ENCODE results near the gene IER5L.
"Not testable (repeated sequence)": the region's sequence is repeated elsewhere in the genome, so short reads cannot be mapped to it uniquely, and the experiment has no call there.

Gene IER5L

DNA sequence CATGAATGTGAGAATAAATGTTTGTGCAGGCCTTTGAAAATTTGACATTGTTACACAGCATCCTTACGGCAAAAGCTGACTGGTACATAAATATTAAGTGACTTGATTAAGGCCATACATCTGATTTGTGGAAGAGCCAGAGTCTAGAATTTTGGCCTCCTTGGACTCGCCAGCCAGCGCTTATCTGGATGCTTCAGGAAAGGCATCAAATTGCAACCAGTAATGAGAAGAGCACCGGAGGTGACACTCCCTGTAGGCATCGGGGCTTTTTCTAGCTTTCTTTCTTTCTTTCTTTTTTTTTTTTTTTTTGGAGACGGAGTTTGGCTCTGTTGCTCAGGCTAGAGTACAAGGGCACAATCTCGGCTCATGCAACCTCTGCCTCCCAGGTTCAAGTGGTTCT, 13.2 kb upstream of the IER5L start:
- Histone ChIP-seq H3K27me3 (no peaks in the 10 kb centered on the region), H3K9ac (no peak overlapping the region), H3K9me3 (replicated peaks in 1 of 11) (peaks cover 14 to 28% (median 21%) of the 10 kb centered on the region in 11 experiments), H4K20me1 (no peaks in the 10 kb centered on the region), H3K4me3 (no peak overlapping the region), H3K4me2 (no peak overlapping the region), H3K27ac (no peak overlapping the region), H3K4me1 (peaks cover 0 to 2% (median 0%) of the 10 kb centered on the region in 10 experiments; a peak in 5 of 20 replicates), H3K36me3 (no peaks in the 10 kb centered on the region)
- TF ChIP-seq Cebpa-rat (IDR thresholded peaks at IDR 0.05), result no peak

DNA sequence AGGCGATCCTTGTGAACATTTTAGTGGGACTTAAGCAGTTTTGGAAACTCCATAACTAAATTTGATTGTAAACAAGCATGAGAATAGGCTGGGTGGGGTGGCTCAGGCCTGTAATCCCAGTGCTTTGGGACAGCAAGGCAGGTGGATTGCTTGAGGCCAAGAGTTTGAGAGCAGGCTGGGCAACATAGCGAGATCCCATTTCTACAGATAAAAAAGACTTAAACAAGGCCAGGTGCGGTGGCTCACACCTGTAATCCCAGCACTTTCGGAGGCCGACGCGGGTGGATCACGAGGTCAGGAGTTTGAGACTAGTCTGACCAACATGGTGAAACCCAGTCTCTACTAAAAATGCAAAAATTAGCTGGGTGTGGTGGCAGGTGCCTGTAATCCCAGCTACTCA, 11.9 kb upstream of the IER5L start:
- H3K4me2 ChIP-seq, H3K27ac ChIP-seq, H3K27me3 ChIP-seq, H4K20me1 ChIP-seq, H3K4me3 ChIP-seq, H3K9ac ChIP-seq, H3K36me3 ChIP-seq: not testable (repeated sequence)
- Histone ChIP-seq H3K9me3 (replicated peaks in 1 of 11) (peaks cover 13 to 28% (median 18%) of the 10 kb centered on the region in 11 experiments), H3K4me1 (peaks cover 0 to 10% (median 0%) of the 10 kb centered on the region in 10 experiments; a peak in 6 of 20 replicates)

DNA sequence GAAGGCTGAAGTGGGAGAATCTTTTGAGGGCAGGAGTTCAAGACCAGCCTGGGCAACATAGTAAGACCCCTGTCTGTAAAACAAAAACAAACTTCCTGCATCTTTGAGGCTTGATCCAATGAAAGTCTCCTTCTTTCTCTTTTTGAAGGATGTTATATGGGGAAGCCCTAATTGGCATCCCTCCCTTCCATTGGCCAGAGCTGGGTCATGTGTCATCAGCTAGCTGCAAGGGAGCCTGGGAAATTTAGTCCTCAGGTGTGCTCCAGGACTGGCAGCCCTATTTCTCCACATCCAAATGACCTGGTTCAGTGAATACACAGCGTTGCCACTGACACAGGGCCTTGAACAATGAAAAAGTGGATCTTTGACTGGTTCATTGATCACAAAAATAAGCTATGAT, 9.0 kb upstream of the IER5L start:
- Histone ChIP-seq H4K20me1 (no peaks in the 10 kb centered on the region), H3K9ac (no peak overlapping the region), H3K4me2 (no peak overlapping the region), H3K27me3 (no peaks in the 10 kb centered on the region), H3K9me3 (replicated peaks in 1 of 11) (peaks cover 7 to 18% (median 9%) of the 10 kb centered on the region in 11 experiments; a peak in 20 of 22 replicates), H3K4me3 (no peak overlapping the region), H3K36me3 (no peaks in the 10 kb centered on the region), H3K4me1 (peaks cover 0 to 26% (median 7%) of the 10 kb centered on the region in 10 experiments; a peak in 12 of 20 replicates), H3K27ac (no peak overlapping the region)
- TF ChIP-seq Cebpa-rat (IDR thresholded peaks at IDR 0.05), result no peak

DNA sequence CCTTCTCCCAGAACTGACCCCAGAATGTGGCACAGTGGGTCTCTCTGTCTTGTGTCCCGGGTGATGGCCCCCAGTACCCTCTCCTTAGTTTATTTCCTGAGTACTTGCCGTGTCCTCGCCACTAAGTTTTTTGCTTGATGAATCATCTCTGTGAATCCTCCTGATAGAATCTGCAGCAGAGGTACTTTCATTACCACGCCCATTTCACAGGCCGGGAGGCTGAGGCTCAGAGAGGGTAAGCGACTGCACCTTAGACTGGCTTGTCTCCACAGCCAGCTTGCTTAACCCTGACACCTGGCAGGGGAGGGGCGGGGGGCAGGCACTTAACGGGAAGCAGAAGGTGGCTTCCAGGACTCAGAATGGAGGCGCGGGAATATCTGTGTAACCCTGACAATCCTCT, 7.9 kb upstream of the IER5L start:
- Histone ChIP-seq H3K27me3 (no peaks in the 10 kb centered on the region), H3K9me3 (replicated peaks in 1 of 11) (peaks cover 0 to 11% (median 7%) of the 10 kb centered on the region in 11 experiments; a peak in 17 of 22 replicates), H3K27ac (no peak overlapping the region), H3K36me3 (no peaks in the 10 kb centered on the region), H3K4me3 (no peak overlapping the region), H3K4me1 (peaks cover 0 to 26% (median 7%) of the 10 kb centered on the region in 10 experiments; a peak in 12 of 20 replicates), H3K9ac (no peak overlapping the region), H3K4me2 (peak overlapping the region in 3 of 11 experiments; percentile 1 to 28 (median 26); a peak in 4 of 22 replicates), H4K20me1 (no peaks in the 10 kb centered on the region)
- TF ChIP-seq Cebpa-rat (IDR thresholded peaks at IDR 0.05), result no peak

DNA sequence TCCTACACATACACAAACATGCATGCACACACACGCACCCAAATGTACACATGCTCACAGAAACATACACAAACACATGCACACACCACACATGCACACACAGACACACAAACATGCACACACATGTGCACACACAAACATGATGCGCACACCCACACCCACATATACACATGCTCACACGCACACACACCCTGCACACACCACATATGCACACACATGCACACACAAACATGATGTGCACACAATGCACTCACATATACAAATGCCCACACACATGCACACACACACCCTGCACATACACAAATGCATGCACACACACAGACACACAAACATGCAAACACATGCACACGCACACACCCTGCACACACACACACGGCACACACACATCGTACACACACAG, 7.3 kb upstream of the IER5L start:
- no peak for TF ChIP-seq Cebpa-rat (IDR thresholded peaks at IDR 0.05)
- no peaks in the 10 kb centered on the region for H4K20me1 ChIP-seq

DNA sequence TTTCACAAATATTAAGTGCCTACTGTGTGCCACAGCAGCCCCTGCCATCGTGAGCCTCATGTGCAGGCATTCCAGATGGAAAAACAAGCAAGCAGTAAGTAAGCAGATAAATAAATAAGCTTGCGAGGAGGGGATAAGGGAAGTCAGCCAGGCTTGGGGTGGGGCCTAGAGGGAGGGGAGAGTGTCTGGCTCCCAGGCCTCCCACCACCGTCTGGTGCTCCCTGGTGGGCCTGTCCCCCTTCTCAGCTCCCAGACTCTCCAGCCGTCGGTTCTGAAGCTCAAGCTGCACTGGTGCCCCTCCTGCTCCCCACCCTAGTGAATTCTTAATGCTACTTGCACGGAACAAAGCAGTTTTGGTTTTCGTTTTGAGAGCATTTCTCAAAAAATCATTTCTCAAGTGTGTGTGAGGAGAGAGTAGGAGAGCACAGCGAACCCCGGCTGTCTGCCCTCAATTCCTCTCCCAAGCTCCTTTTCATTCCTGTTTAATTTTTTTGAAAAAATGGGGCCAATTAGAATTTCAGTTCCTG, 6.6 kb upstream of the IER5L start:
- Histone ChIP-seq H3K9ac (no peak overlapping the region), H3K4me2 (peak overlapping the region in 3 of 11 experiments; percentile 31 to 48 (median 34); a peak in 5 of 22 replicates), H3K27ac (no peak overlapping the region), H3K36me3 (no peaks in the 10 kb centered on the region), H3K9me3 (replicated peaks in 1 of 11) (peaks cover 0 to 9% (median 7%) of the 10 kb centered on the region in 11 experiments; a peak in 17 of 22 replicates), H3K4me3 (no peak overlapping the region), H3K27me3 (no peaks in the 10 kb centered on the region), H3K4me1 (peaks cover 0 to 26% (median 7%) of the 10 kb centered on the region in 10 experiments; a peak in 12 of 20 replicates), H4K20me1 (no peaks in the 10 kb centered on the region)
- TF ChIP-seq Cebpa-rat (IDR thresholded peaks at IDR 0.05), result no peak

More for the DNA sequence above, 7.3 kb upstream of the IER5L start:
- Histone ChIP-seq H3K36me3 (no peaks in the 10 kb centered on the region), H3K27ac (no peak overlapping the region), H3K9me3 (replicated peaks in 1 of 11) (peaks cover 0 to 9% (median 7%) of the 10 kb centered on the region in 11 experiments; a peak in 17 of 22 replicates), H3K4me1 (peaks cover 0 to 26% (median 7%) of the 10 kb centered on the region in 10 experiments; a peak in 12 of 20 replicates), H3K4me2 (peak overlapping the region in 1 of 11 experiments; percentile 1; a peak in 1 of 22 replicates), H3K9ac (no peak overlapping the region), H3K27me3 (no peaks in the 10 kb centered on the region), H3K4me3 (no peak overlapping the region)

DNA sequence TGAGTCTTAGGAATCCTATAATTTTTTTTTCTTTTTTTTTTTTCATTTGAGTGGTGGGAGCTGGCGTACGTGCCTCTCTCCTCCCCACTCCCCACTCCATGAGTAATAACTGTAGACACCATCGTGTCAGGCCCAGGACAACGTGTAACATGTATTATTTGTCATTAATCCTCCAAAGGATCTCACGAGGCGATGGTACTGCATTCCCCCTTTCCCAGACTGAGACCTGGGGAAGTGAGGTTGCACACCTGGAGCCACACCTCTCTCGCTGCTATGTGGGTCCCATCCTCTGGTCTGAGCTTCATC, 6.1 kb upstream of the IER5L start:
- H3K4me3 ChIP-seq, result no peak overlapping the region
- H4K20me1 ChIP-seq, result no peaks in the 10 kb centered on the region
- peak overlapping the region in 2 of 11 experiments; percentile 34 to 48; a peak in 4 of 22 replicates for H3K4me2 ChIP-seq
- no peak for TF ChIP-seq Cebpa-rat (IDR thresholded peaks at IDR 0.05)
- no peak overlapping the region; a peak in 1 of 22 replicates for H3K9ac ChIP-seq
- peaks cover 0 to 26% (median 7%) of the 10 kb centered on the region in 10 experiments; a peak in 13 of 20 replicates for H3K4me1 ChIP-seq
- H3K9me3 ChIP-seq (replicated peaks in 1 of 11), result peaks cover 0 to 9% (median 7%) of the 10 kb centered on the region in 11 experiments; a peak in 17 of 22 replicates
- peaks cover 0 to 4% (median 0%) of the 10 kb centered on the region in 11 experiments; a peak in 4 of 22 replicates for H3K27me3 ChIP-seq
- no peaks in the 10 kb centered on the region for H3K36me3 ChIP-seq
- H3K27ac ChIP-seq, result no peak overlapping the region

DNA sequence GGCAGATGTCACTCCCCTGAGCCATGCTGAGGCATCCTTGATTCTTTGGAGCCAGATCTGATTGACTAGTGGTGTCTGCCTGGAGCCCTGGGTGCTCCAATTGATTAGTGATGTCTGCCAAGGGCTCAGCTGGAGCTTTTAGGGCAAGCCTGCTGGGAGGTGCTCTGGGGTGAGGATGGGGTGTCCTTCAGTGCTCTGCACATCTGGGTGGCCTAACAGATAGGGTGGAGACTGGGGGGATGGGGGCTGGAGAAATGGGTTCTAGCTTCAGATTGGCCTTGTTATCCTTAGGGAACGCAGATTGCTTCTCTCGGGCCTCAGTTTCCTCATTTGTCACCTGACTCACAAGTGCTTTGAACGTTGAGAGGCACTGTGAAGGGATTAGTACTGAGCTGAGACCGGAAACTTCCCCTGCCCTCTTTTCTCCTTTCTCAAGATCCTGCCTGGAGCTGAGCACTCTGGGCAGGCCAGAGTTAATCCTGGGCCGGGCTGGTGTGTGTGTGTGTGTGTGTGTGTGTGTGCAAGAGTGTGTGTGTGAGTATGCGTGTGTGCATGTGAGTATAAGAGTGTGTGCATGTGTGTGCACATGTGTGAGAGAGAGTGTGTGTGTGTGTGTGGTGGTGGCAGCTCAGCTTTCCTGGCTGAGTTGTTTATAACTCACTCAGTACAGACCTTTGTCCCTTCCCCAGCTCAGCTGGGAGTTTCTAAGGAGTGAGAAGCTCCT, 5.6 kb upstream of the IER5L start:
- TF ChIP-seq Cebpa-rat (IDR thresholded peaks at IDR 0.05), result no peak
- Histone ChIP-seq H3K9me3 (replicated peaks in 1 of 11) (peaks cover 0 to 9% (median 7%) of the 10 kb centered on the region in 11 experiments; a peak in 17 of 22 replicates), H3K4me3 (no peak overlapping the region), H3K4me2 (peak overlapping the region in 2 of 11 experiments; percentile 34 to 46; a peak in 4 of 22 replicates), H3K9ac (no peak overlapping the region; a peak in 2 of 22 replicates), H3K27me3 (peaks cover 0 to 8% (median 0%) of the 10 kb centered on the region in 11 experiments; a peak in 6 of 22 replicates), H3K27ac (no peak overlapping the region), H3K36me3 (no peaks in the 10 kb centered on the region), H4K20me1 (no peaks in the 10 kb centered on the region), H3K4me1 (peaks cover 3 to 31% (median 11%) of the 10 kb centered on the region in 10 experiments)

Measured in BLaER1 treated with 17β-estradiol and CSF1 and Interleukin-3, amounts not matched to agents 10 nM and 100 nM (cell line).